GM18858 (cell line): ENCODE measurements around the gene DBP.

Experiments used
- ATAC-seq: cut with Tn5 transposase; IDR thresholded peaks from one replicate; pipeline ENCODE4 v1.9.1; 2021; ENCODE audit not compliant: unreplicated experiment

The DBP gene

GRCh38 chr19:48613852-48614435, 23.2 kb downstream of the DBP start:
- ATAC-seq: no peak

GRCh38 chr19:48613024-48613851, 23.9 kb downstream of the DBP start:
- no peak for ATAC-seq

- no peak for ATAC-seq
These were observed 25.3 kb downstream of the DBP start for GRCh38 chr19:48611872-48612271.

- ATAC-seq: no peak
These were observed 27.5 kb downstream of the DBP start for GRCh38 chr19:48609571-48610108.

GRCh38 chr19:48608798-48609263, 28.3 kb downstream of the DBP start:
- ATAC-seq: no peak

- no peak for ATAC-seq
These were observed 29.8 kb downstream of the DBP start for GRCh38 chr19:48607359-48607755.

- no peak for ATAC-seq
These were observed 30.5 kb downstream of the DBP start, which contains the start of gene SPACA4 for GRCh38 chr19:48606463-48607358. TSS of gene SPACA4 (plus strand) at chr19:48606742. CDS start at chr19:48606979, 237 bp downstream.

- no peak for ATAC-seq
These were observed 33.3 kb downstream of the DBP start for GRCh38 chr19:48603850-48604249.

GRCh38 chr19:48603449-48603848, 33.7 kb downstream of the DBP start:
- no peak for ATAC-seq

- ATAC-seq: no peak
These were observed 34.2 kb downstream of the DBP start for GRCh38 chr19:48603001-48603400.

- no peak for ATAC-seq
These were observed 36.3 kb downstream of the DBP start for GRCh38 chr19:48600679-48601417.

- no peak for ATAC-seq
These were observed 38.0 kb downstream of the DBP start for GRCh38 chr19:48598996-48599700.

- ATAC-seq: no peak
These were observed 40.3 kb downstream of the DBP start for GRCh38 chr19:48596679-48597465.

- no peak for ATAC-seq
These were observed 40.9 kb downstream of the DBP start for GRCh38 chr19:48596237-48596636.

GRCh38 chr19:48595833-48596232, 41.3 kb downstream of the DBP start:
- ATAC-seq: no peak

- no peak for ATAC-seq
These were observed 42.0 kb downstream of the DBP start for GRCh38 chr19:48595171-48595570.

- no peak for ATAC-seq
These were observed 46.2 kb downstream of the DBP start for GRCh38 chr19:48591021-48591420.

- ATAC-seq: no peak
These were observed 48.3 kb downstream of the DBP start for GRCh38 chr19:48588670-48589401.
